ENCODE data around the gene C3orf22.

GRCh38 chr3:126501736-126502135 lies 57.0 kb downstream of the C3orf22 start:
- no peak for TF ChIP-seq NFIC (IDR thresholded peaks at IDR 0.05)
- TF ChIP-seq EP300 (IDR thresholded peaks at IDR 0.05; ENCODE audit: borderline replicate concordance), result no peak
- TF ChIP-seq YY1 (IDR thresholded peaks at IDR 0.05; ENCODE audit: low read depth), result no peak
- no peak for TF ChIP-seq REST (IDR thresholded peaks at IDR 0.05; ENCODE audit: low read depth)
- no peak for TF ChIP-seq TAF1 (IDR thresholded peaks at IDR 0.05; ENCODE audit: low read depth)
- TF ChIP-seq RAD21 (IDR thresholded peaks at IDR 0.05; ENCODE audit: low read depth), result no peak
- TF ChIP-seq TEAD4 (IDR thresholded peaks at IDR 0.05), result no peak
- TF ChIP-seq EGR1 (IDR thresholded peaks at IDR 0.05), result no peak
- TF ChIP-seq TCF12 (IDR thresholded peaks at IDR 0.05; ENCODE audit: low read depth), result no peak
- no peak for TF ChIP-seq FOXM1 (IDR thresholded peaks at IDR 0.05; ENCODE audit: borderline replicate concordance, low read depth)
- no peak for TF ChIP-seq USF1 (IDR thresholded peaks at IDR 0.05)
- no peak for TF ChIP-seq MAX (IDR thresholded peaks at IDR 0.05)

Data from Ishikawa (cell line).